ENCODE measurements around the gene NAA60.
"Not testable (repeated sequence)": the region's sequence is repeated elsewhere in the genome, so short reads cannot be mapped to it uniquely, and the experiment has no call there.

The NAA60 gene

DNA sequence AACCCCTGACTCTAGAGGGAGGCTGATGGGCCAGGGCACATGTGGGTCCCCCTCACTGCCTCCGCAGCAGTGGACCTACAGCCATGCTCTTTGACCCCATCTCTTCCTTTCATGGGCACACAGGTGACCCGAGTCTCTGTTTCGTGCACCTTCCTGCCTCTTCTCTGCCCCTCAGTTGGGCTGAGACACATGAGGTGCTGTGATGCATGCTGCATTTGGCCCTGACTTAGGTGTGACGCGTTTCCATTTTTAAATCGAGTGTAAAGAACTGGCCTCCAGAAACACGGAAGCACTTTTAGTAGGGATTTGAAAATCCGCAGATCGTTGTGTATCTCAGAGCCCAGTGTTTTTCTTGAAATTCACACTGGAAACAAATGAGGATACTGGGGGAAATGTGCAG, 27.2 kb downstream of the NAA60 start:
- H3K4me3 ChIP-seq (ENCODE audit: low read depth, low read length): no peak overlapping the region
- no peak for DNase-seq (ENCODE audit: low read depth)
- TF ChIP-seq, protein P1, sequence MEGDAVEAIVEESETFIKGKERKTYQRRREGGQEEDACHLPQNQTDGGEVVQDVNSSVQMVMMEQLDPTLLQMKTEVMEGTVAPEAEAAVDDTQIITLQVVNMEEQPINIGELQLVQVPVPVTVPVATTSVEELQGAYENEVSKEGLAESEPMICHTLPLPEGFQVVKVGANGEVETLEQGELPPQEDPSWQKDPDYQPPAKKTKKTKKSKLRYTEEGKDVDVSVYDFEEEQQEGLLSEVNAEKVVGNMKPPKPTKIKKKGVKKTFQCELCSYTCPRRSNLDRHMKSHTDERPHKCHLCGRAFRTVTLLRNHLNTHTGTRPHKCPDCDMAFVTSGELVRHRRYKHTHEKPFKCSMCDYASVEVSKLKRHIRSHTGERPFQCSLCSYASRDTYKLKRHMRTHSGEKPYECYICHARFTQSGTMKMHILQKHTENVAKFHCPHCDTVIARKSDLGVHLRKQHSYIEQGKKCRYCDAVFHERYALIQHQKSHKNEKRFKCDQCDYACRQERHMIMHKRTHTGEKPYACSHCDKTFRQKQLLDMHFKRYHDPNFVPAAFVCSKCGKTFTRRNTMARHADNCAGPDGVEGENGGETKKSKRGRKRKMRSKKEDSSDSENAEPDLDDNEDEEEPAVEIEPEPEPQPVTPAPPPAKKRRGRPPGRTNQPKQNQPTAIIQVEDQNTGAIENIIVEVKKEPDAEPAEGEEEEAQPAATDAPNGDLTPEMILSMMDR (conservative IDR thresholded peaks at IDR 0.05; ENCODE audit: low read depth, low read length): no peak

DNA sequence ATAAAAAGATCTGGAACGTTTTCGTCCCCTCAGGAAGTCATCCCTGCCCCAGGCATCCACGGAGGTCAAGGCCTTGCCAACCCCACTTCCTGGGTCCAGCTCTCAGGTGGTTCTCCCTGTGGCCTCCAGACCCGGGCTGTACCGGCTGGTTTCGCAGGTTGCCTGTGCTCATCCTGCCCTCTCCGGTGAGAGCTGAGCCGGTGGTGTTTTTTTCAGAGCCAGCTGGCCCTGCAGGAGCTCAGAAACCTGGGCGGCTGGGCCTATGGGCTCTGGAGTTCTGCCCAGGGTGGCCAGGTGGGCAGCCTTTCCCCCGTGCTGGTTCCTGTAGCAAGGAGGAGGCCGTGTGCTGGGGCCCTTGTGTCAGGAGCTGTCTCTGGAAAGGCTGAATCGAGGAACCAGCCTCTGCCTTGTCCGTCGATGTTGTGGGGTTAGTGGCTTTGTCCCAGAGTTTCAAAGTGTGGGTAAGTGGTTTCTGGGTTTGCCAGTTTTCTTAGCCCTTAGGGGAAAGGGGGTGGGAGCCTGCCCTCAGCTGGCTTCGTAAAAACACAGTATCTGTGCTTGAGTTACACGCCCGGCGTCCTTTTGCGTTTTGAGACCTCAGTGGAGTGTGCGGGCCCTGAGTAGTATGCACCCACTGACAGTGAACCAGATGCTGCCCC, 28.2 kb downstream of the NAA60 start:
- H3K4me3 ChIP-seq (ENCODE audit: low read depth, low read length): no peak overlapping the region
- DNase-seq (ENCODE audit: low read depth): no peak
- TF ChIP-seq, protein P1 (conservative IDR thresholded peaks at IDR 0.05; ENCODE audit: low read depth, low read length): no peak

DNA sequence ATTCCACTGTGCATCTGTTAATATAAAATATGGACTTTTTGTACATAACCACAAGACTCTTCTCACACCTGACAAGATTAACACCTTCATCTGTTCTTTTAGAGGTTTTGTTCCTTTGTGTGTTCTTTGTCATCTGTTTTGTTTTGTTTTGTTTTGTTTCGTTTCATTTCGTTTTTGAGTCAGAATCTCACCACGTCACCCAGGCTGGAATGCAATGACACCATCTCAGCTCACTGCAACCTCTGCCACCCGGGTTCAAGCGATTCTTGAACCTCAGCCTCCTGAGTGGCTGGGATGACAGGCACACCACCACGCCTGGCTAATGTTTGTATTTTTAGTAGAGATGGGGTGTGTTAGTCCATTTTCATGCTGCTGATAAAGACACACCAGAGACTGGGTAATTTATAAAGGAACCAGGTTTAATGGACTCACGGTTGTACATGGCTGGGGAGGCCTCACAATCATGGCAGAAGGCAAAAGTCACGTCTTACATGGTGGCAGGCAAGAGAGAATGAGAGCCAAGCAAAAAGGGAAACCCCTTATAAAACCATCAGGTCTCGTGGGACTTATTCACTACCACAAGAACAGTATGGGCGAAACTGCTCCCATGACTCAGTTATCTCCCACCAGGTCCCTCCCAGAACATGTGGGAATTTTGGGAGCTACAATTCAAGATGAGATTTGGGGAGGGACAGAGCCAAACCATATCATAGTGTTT, 29.6 kb downstream of the NAA60 start:
- TF ChIP-seq, protein P1 (conservative IDR thresholded peaks at IDR 0.05; ENCODE audit: low read depth, low read length): no peak

DNA sequence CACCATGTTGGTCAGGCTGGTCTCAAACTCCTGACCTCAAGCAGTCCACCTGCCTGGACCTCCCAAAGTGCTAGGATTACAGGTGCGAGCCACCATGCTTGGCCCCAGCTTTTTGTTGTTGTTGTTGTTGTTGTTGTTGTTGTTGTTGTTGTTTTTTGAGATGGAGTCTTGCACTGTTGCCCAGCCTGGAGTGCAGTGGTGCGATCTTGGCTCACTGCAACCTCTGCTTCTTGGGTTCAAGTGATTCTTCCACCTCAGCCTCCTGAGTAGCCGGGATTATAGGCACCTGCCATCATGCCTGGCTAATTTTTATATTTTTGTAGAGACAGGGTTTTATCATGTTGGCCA, 30.1 kb downstream of the NAA60 start:
- H3K4me3 ChIP-seq (ENCODE audit: low read depth, low read length); DNase-seq (ENCODE audit: low read depth): not testable (repeated sequence)

More for the DNA sequence above, 29.6 kb downstream of the NAA60 start:
- H3K4me3 ChIP-seq (ENCODE audit: low read depth, low read length): no peak overlapping the region
- no peak for DNase-seq (ENCODE audit: low read depth)

DNA sequence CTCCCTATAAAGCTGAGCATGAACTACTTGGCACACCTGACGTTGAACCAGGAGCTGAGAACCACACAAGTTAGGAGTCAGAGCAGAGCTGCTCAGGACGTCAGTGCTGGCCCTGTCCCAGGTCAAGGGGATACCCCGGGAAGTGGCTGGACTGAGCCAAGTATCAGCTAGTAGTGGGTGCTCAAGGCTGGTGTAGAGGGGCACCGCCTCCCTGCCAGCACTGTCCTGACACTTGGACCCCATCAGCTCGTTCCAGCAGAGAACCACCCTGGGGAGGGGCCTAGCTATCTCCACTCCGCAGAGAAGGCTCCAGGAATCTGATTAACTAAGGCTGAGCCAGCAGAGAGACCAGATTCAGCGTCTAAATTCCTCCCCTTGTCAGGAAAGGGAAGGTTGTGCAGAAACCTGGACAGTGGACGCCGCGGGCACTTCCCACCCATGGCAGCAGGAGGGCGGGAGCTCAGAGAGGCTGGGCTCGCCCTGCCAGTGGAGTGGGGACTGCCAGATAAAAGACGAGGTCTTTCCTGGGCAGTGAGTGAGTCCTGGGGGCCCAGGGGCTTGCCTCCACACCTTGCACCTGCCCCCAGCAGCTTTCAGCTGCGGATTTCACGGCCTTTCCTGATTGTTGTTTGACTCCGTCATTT, 30.8 kb downstream of the NAA60 start:
- DNase-seq (ENCODE audit: low read depth): no peak
- no peak overlapping the region for H3K4me3 ChIP-seq (ENCODE audit: low read depth, low read length)
- TF ChIP-seq, protein P1 (conservative IDR thresholded peaks at IDR 0.05; ENCODE audit: low read depth, low read length): no peak

DNA sequence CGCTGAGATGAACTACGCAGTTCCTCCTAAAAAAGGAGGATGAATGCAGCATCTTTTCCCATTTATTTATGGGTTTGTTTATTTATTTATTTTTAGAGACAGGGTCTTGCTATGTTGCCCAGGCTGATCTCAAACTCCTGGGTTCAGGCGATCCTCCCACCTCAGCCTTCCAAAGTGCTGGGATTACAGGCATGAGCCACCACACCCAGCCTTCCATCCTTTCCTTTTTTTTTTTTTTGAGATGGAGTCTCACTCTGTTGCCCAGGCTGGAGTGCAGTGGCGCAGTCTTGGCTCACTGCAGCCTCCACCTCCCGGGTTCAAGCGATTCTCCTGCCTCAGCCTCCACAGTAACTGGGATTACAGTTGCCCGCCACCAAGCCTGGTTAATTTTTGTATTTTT, 31.4 kb downstream of the NAA60 start:
- DNase-seq (ENCODE audit: low read depth); H3K4me3 ChIP-seq (ENCODE audit: low read depth, low read length): not testable (repeated sequence)

DNA sequence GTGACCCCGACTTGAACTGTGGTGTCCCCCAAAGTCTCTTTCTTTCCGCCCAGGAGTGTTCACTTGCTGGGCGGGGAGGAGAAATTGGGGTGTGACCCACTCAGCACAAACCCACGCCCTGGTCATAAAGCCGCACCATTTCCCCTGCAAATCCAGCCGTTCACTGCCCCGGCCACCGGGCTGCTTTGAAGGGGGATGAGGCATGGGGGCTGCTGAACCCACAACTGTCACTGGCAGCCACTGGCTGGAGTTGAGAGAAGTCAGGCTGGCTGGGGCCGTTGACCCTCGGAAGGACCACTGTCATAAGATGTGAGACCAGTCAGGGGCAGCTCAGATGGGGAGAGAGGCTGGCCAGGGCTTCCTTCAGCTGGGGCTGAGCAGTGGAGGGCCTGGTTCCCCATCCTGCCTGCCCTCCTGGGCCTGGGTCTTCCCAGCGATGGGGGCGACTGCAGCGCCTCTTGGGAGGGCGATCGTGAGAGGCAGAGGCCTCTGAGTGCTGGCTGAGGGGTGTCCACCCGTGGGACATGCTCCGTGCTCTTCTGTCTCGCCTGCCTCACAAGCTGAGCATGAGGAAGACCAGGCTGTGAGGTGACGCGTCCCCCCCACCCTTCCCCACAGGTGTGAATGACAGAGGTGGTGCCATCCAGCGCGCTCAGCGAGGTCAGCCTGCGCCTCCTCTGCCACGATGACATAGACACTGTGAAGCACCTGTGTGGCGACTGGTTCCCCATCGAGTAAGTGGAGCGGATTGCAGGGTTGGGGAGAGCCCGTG, 32.3 kb downstream of the NAA60 start:
- TF ChIP-seq, protein P1 (conservative IDR thresholded peaks at IDR 0.05; ENCODE audit: low read depth, low read length): no peak
- H3K4me3 ChIP-seq (ENCODE audit: low read depth, low read length): no peak overlapping the region

More for the DNA sequence above, 32.3 kb downstream of the NAA60 start:
- no peak for DNase-seq (ENCODE audit: low read depth)
